ENCODE data around the gene PPP1R13B.
"Not testable (repeated sequence)": the region's sequence is repeated elsewhere in the genome, so short reads cannot be mapped to it uniquely, and the experiment has no call there.

The PPP1R13B gene

GRCh38 chr14:103861413-103862392 is 14.3 kb upstream of the PPP1R13B start:
- DNase-seq (ENCODE audit: low read depth) = no peak

- DNase-seq (ENCODE audit: low read depth) = no peak
These were observed 12.2 kb upstream of the PPP1R13B start for GRCh38 chr14:103859416-103860202.

GRCh38 chr14:103858063-103858781 is 10.8 kb upstream of the PPP1R13B start:
- DNase-seq (ENCODE audit: low read depth) = no peak

- DNase-seq (ENCODE audit: low read depth) = no peak
These were observed 9.9 kb upstream of the PPP1R13B start for GRCh38 chr14:103857256-103857655.

- DNase-seq (ENCODE audit: low read depth) = no peak
These were observed 9.2 kb upstream of the PPP1R13B start for GRCh38 chr14:103856607-103857006.

GRCh38 chr14:103856105-103856504 is 8.7 kb upstream of the PPP1R13B start:
- DNase-seq (ENCODE audit: low read depth) = no peak

- DNase-seq (ENCODE audit: low read depth) = no peak
These were observed 8.3 kb upstream of the PPP1R13B start for GRCh38 chr14:103855734-103856095.

GRCh38 chr14:103854822-103855733 is 7.7 kb upstream of the PPP1R13B start:
- DNase-seq (ENCODE audit: low read depth) = no peak

GRCh38 chr14:103854017-103854808 is 6.8 kb upstream of the PPP1R13B start:
- no peak for DNase-seq (ENCODE audit: low read depth)

GRCh38 chr14:103849151-103849886 is 1.9 kb upstream of the PPP1R13B start:
- no peak for DNase-seq (ENCODE audit: low read depth)

- no peak for DNase-seq (ENCODE audit: low read depth)
These were observed 1.1 kb upstream of the PPP1R13B start for GRCh38 chr14:103848175-103849077.

- no peak for DNase-seq (ENCODE audit: low read depth)
These were observed 578 bp downstream of the PPP1R13B start for GRCh38 chr14:103846543-103847450.

GRCh38 chr14:103846097-103846496 is 1.3 kb downstream of the PPP1R13B start:
- no peak for DNase-seq (ENCODE audit: low read depth)

- no peak for DNase-seq (ENCODE audit: low read depth)
These were observed 2.0 kb downstream of the PPP1R13B start for GRCh38 chr14:103845327-103845726.

- DNase-seq (ENCODE audit: low read depth) = not testable (repeated sequence)
These were observed 6.1 kb downstream of the PPP1R13B start for GRCh38 chr14:103841265-103841664.

GRCh38 chr14:103840014-103840413 is 7.4 kb downstream of the PPP1R13B start:
- no peak for DNase-seq (ENCODE audit: low read depth)

GRCh38 chr14:103839579-103839978 is 7.8 kb downstream of the PPP1R13B start:
- DNase-seq (ENCODE audit: low read depth) = no peak

GRCh38 chr14:103838117-103838516 is 9.3 kb downstream of the PPP1R13B start:
- no peak for DNase-seq (ENCODE audit: low read depth)
